Stimulated activated CD8-positive, alpha-beta memory T cell treated with anti-CD3 and anti-CD28 coated beads, Interleukin-12 subunit alpha, Interleukin-12 subunit beta, amount 100 ng/mL, for 24 hours (primary cell): Measurements from ENCODE around the gene KLHL29.

Experiments used
- DNase-seq: peaks from one replicate; pipeline ENCODE4 v3.0.0-alpha.2; 2020; ENCODE audit errors: extremely low read depth

Gene KLHL29

DNA sequence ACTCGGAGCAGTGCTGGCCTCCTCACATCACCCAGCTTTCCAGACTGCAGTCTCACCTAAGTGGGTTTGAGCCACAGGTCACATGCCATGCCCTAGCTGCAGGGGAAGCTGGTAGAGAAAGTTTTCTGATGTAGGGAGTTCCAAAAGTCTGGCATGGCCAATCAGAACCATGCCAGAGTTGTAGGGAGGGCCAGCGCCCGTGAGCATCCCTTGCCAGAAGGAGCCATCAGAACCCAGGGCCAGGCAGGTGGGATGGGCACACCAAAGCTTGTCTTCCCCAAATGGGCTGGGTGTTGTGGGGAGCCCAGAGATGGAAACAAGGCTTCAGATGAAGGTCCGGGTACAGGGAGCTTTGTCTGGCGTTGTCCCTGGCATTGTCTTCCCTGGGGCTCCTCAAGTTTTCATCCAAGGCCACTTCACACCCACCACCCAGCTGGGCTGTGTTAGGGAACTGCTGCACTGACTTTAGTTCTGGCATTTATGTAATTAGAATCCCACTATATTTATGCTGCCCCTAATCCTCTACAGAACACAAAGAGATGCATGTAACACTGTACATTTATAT, 247.9 kb downstream of the KLHL29 start:
- no peak for DNase-seq

GRCh38 chr2:23633966-23634365, 249.0 kb downstream of the KLHL29 start:
- no peak for DNase-seq

DNA sequence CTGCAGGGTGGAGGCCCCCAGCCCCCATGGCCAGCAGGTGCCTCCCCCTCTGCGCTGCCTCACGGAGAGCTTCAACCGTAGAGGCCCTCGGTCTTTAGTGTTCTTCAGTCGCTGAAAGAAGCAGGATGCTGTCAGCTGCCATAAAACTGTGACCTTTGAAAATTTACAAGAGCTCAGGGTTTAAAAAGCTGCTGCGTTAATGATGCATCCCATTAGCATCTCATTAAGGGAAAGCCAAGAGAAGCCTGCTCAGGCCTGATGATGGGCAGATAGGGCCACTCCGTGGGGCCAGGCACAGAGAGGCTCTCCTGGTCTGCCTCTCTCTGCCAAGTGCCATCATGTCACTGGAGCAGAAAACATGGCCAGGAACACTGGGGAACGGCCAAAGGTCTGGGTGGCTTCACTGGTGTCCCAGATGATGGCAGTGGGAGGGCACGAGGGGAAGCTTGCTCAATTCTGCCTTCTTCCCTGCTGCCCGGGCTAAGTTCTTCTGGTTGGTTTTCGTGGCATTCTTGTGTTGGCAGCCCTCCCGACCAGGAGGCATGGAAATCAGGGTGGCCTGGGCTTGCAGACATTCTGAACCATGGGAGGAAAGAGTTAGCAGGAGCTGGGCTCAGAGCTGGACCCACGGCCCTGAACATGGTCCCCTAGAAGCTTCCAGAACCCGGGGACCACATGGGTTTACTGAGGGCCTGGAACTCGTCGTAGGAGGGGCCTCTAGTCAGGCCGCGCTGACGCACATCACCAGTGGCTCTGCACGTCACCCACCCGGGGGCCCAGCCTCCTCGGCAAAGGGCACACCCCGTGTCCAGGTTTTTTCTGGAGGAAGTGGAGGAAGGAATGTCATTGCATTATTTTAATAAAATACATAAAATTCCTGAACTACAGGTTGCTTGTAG, 250.7 kb downstream of the KLHL29 start:
- DNase-seq: no peak

DNA sequence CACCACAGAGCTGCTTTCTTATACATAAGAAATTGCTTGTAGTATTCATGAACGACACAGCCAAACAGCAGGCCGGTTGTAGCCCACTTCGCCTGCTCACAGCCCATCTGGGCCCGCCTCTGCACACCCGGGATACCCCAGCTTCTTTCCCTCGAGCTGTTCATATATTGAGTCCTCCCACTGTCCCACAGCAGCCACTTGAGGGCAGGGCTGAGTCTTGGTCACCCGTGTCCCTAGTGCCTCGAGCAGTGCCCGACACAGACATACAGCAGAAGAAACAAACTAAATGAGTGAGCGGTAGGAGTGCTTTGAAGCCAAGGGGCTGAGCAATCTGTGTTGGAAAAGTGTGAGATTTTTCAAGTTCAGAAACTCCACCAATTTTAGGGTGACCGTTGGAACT, 251.4 kb downstream of the KLHL29 start:
- no peak for DNase-seq

- DNase-seq: no peak
Measured at GRCh38 chr2:23637011-23637778, 252.2 kb downstream of the KLHL29 start.

- no peak for DNase-seq
Measured at GRCh38 chr2:23639406-23639982, 254.5 kb downstream of the KLHL29 start.

DNA sequence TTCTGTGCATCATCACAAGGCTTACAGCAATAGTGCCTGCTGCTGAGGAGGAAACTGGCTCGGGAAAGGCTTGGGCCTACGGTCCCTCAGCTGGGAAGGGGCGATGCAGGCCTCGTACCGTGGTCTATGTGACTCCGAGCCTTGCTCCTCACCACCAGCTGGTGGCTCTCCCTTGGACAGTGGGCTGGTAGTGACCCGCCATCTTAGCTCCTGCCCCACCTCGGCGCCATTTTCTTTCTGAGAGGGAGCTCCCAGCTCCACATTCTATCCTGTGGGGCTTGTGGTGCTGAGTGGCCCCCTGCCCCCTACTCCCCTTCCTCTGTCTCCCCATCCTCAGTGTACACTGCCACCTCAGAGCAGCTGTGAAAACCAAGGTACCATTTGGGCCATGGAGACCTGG, 255.7 kb downstream of the KLHL29 start:
- no peak for DNase-seq

DNA sequence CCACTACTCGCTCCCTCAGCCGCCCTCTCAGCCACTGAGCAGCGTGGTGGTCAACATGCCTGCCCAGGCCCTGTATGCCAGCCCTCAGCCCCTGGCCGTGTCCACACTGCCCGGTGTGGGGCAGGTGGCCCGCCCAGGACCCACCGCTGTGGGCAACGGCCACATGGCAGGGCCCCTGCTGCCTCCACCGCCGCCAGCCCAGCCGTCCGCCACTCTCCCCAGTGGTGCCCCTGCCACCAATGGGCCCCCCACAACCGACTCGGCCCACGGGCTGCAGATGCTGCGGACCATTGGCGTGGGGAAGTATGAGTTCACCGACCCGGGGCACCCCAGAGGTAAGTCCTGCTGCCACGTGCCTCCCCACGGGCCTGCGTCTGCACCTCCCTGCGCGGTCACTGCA, 257.5 kb downstream of the KLHL29 start:
- no peak for DNase-seq

DNA sequence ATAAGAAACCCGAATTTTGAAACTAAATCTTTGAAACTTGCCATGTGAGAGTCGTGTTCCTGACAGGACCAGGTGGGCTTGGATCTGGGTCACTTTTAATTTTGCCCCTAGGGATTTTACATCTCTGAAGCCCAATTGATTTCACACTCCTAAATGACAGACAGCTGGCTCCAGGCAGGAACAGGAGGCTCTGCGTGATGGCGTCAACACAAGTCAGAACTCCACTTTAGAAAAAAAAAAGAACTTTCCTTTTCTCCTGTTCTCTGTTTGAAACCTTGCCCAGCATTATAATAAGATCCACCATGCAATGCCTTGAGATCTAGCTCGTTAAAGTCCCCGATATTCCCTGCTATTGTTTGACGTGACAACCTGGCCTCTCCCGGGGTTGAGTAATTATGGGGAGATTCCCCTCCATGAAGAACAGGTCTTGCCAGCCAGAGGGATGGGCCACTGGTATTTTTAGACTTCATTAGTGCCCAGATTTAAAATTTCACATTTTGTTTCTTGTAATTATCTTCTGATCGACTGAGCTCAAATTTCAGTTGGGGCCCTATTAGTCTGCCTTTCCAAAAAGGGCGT, 260.3 kb downstream of the KLHL29 start:
- no peak for DNase-seq

GRCh38 chr2:23647563-23647962, 262.6 kb downstream of the KLHL29 start:
- DNase-seq: no peak

GRCh38 chr2:23649303-23649702, 264.3 kb downstream of the KLHL29 start:
- DNase-seq: no peak

GRCh38 chr2:23649819-23650218, 264.8 kb downstream of the KLHL29 start:
- DNase-seq: no peak

DNA sequence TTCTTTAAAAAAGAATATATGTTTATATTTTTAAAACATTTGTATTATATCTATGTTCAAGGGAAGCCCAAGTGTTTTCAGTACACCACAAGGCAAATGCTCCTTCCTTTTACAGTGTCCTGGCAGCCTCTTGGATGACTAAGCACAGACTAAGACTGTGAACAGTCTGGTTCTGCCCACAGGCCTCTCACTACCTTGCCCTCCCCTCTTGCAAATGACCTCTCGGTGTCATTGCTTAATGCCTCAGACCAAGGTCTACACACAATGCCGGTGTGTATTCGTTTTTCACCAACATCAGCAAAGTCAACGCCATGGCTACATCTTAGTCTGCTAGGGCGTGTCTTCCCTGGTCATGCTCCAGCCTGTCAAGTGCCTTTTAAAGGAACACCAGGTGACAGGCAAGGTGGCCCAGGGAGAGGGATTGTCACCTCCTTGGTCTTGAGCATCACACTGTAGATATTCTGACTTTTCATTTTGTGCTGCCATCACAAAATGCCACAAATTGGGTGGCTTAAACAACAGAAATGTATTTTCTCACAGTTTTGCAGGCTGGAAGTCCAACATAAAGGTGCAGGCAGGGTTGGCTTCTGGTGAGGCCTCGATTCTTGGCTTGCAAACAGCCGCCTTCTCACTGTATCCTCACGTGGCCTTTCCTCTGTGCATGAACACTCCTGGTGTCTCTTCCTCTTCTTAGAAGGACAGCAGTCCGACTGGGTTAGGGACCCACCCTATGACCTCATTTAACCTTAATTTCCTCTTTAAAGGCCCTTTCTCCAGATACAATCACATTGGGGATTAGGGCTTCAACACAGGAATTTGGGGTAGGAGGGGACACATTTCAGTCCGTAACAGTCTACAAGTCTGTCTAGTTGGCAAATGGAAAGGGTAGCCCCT, 266.5 kb downstream of the KLHL29 start:
- DNase-seq: no peak

GRCh38 chr2:23653326-23653725, 268.3 kb downstream of the KLHL29 start:
- no peak for DNase-seq

DNA sequence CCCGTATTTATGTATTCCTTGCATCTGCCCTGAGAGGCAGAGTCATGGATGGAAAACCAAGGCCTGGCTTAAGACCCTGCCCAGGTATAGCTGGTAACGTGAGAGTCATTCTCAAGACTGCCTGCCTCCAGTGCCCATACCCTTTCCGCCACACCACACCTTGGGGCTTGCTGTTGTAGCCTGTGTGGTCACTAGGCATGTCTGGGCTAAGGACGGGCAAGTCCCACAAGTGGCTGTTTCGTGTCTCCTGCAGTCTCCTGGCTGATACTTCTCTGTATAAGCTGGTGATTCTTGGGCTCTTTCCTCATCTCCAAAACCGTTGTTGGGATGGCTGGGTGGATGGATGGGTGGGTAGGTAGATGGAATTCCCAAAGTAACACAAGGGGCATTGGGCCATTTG, 269.8 kb downstream of the KLHL29 start:
- DNase-seq: no peak

- no peak for DNase-seq
Measured at GRCh38 chr2:23655934-23656596, 271.1 kb downstream of the KLHL29 start.

DNA sequence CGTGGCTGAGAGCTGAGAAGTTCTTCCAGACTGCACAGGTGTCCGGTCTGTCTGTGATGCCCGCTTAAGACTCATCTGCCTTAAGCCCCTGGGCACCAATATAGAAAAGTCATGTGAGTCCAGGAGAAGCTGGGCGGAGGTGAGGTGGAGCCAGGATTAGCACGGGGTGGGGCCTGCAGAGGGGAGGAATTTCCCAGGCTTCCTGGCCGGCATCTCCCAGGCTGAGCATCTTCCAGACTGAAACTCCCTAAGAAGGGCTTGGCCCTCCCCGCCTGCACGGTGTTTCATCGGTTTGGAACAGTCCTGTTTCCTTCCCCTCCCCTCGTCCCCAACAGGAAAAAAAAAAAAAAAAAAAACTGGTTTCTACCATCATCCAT, 271.6 kb downstream of the KLHL29 start:
- DNase-seq: no peak

GRCh38 chr2:23657371-23657770, 272.4 kb downstream of the KLHL29 start:
- DNase-seq: no peak

DNA sequence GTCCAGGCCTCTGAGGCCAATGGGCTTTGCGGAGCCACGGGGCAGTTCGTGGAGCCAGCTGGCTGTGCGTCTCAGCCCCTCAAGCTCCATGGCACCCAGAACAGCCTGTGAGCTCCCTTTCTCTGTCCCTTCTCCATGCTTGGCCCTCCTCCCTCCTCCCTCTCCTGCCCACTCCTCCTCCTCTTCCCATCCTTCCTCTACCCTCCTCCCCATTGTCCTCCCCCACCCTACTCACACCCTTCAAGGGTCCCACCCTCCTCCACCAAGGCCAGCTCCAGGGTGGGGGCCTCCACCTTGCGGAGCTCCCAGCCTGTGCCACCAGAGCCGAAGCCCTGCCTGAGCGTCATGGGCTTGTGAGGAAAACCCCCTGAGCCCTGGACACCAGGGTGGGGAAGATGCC, 273.0 kb downstream of the KLHL29 start:
- no peak for DNase-seq

GRCh38 chr2:23658466-23658942, 273.5 kb downstream of the KLHL29 start:
- DNase-seq: no peak
